Endothelial cell of umbilical vein (primary cell): ENCODE measurements around the gene PCDHGB2. TPM values are rescaled to one million over a fixed set of nuclear protein-coding genes. Genes with fewer than 3 reads are reported as not detected.

Experiments
- BruUV-seq: library from RNA; stranded (reverse); fragments of 400-500 nt; replicated peaks from 2 replicates; lab custom pipeline; 2021; lab: Mats Ljungman, UMichigan
- CTCF ChIA-PET: fragments of 300-600, 350-600 bp; sonication (Branson Sonifier 250); formaldehyde crosslinking; loops from one replicate; lab custom pipeline; 2021; ENCODE audit warnings: antibody characterized with exemption, inconsistent platforms; lab: Charles Lee
- POLR2A ChIA-PET: fragments of 300-600, 350-600 bp; sonication (Branson Sonifier 250); formaldehyde crosslinking; loops from one replicate; lab custom pipeline; 2021; ENCODE audit warnings: antibody characterized with exemption, inconsistent platforms; lab: Charles Lee
- DNase-seq: peaks from one replicate; pipeline ENCODE4 v3.0.0-alpha.2; 2011; ENCODE audit warnings: low read depth, low spot score
- FAIRE-seq: peaks from 2 replicates; lab custom pipeline; 2011; peaks lifted over from hg19 to GRCh38; lab: Jason Lieb, UNC
- H2AFZ ChIP-seq: 2 replicates; pipeline ENCODE4 v1.6.0; 2012; ENCODE audit warnings: low read depth, low read length, control low read depth, inconsistent platforms
- H3K27ac ChIP-seq: 2 replicates; pipeline ENCODE4 v1.5.1; 2011; ENCODE audit warnings: low read depth, mild to moderate bottlenecking, control low read depth, low read length, moderate library complexity; ENCODE audit not compliant: insufficient read depth
- H3K27me3 ChIP-seq, 2 experiments: 2 replicates each; pipeline versions ENCODE4 v1.6.0 to v1.6.1; 2011; ENCODE audit warnings: low read length in 2 of 2, mixed read lengths in 1 of 2; ENCODE audit not compliant: control insufficient read depth in 2 of 2, insufficient read depth in 2 of 2
- H3K36me3 ChIP-seq, 2 experiments: 2 replicates in 1 of 2; 3 replicates in 1 of 2; pipeline ENCODE4 v1.5.1; 2011; ENCODE audit warnings: low read length in 2 of 2, mild to moderate bottlenecking in 1 of 2, moderate library complexity in 1 of 2; ENCODE audit not compliant: control insufficient read depth in 2 of 2, insufficient read depth in 2 of 2; ENCODE audit errors: extremely low read depth in 1 of 2
- H3K4me1 ChIP-seq: 3 replicates; pipeline ENCODE4 v1.5.1; 2011; ENCODE audit warnings: mild to moderate bottlenecking, low read length; ENCODE audit not compliant: control insufficient read depth, insufficient read depth; ENCODE audit errors: extremely low read depth
- H3K4me2 ChIP-seq: 2 replicates; pipeline ENCODE4 v1.6.1; 2011; ENCODE audit warnings: low read length, control low read depth, mixed read lengths; ENCODE audit not compliant: insufficient read depth
- H3K4me3 ChIP-seq, 3 experiments: fragments of 200-600 bp in 1 of 3; sonication (generic), shearing (Covaris generic) in 1 of 3; replicated peaks in 1 of 3; 2 replicates each; pipeline ENCODE4 v1.5.1; 2011 to 2016; ENCODE audit warnings: control low read depth in 3 of 3, low read length in 3 of 3, mild to moderate bottlenecking in 2 of 3, inconsistent platforms in 1 of 3, low read depth in 1 of 3, moderate library complexity in 1 of 3; ENCODE audit not compliant: insufficient read depth in 1 of 3
- H3K79me2 ChIP-seq: 2 replicates; pipeline ENCODE4 v1.6.0; 2012; ENCODE audit warnings: low read length, inconsistent platforms; ENCODE audit not compliant: control insufficient read depth, insufficient read depth
- H3K9ac ChIP-seq: replicated peaks from 2 replicates; pipeline ENCODE3; 2011; ENCODE audit warnings: low read length, control low read depth; ENCODE audit not compliant: insufficient read depth; ENCODE audit errors: extremely low read depth
- H3K9me1 ChIP-seq: replicated peaks from 3 replicates; pipeline ENCODE4 v1.6.0; 2011; ENCODE audit warnings: mild to moderate bottlenecking, low read length; ENCODE audit not compliant: control insufficient read depth, insufficient read depth; ENCODE audit errors: extremely low read depth
- H3K9me3 ChIP-seq: replicated peaks from 2 replicates; pipeline ENCODE4 v1.5.1; 2012; ENCODE audit warnings: low read length, inconsistent platforms; ENCODE audit not compliant: control insufficient read depth, insufficient read depth
- H4K20me1 ChIP-seq: replicated peaks from 2 replicates; pipeline ENCODE3; 2011; ENCODE audit warnings: mild to moderate bottlenecking, low read length; ENCODE audit not compliant: control insufficient read depth, insufficient read depth; ENCODE audit errors: extremely low read depth
- CTCF ChIP-seq, 2 donors: IDR thresholded peaks; 1 replicate in 1 of 2; 2 replicates in 1 of 2; pipeline ENCODE4 v1.5.1; 2011; ENCODE audit warnings: low read length in 2 of 2, mild to moderate bottlenecking in 2 of 2, moderate library complexity in 2 of 2, control low read depth in 1 of 2, inconsistent platforms in 1 of 2, low read depth in 1 of 2; ENCODE audit not compliant: insufficient read depth in 1 of 2; ENCODE audit errors: extremely low read depth in 1 of 2
- EZH2 ChIP-seq: IDR thresholded peaks from 2 replicates; pipeline ENCODE4 v1.6.1; 2012; ENCODE audit warnings: borderline replicate concordance, low read depth, mild to moderate bottlenecking, moderate library complexity, low read length, inconsistent platforms; ENCODE audit not compliant: severe bottlenecking
- FOS ChIP-seq: IDR thresholded peaks from 2 replicates; pipeline ENCODE4 v1.6.1; 2011; ENCODE audit warnings: mild to moderate bottlenecking, low read length, moderate library complexity, borderline replicate concordance; ENCODE audit not compliant: insufficient read depth
- GATA2 ChIP-seq: IDR thresholded peaks from 2 replicates; pipeline ENCODE4 v1.7.0; 2011; ENCODE audit warnings: low read depth, mild to moderate bottlenecking, moderate library complexity, mixed read lengths, low read length; ENCODE audit not compliant: insufficient read length, insufficient read depth
- JUN ChIP-seq: IDR thresholded peaks from 2 replicates; pipeline ENCODE4 v1.6.1; 2011; ENCODE audit warnings: borderline replicate concordance, low read depth; ENCODE audit not compliant: insufficient read length, insufficient read depth
- MAX ChIP-seq: IDR thresholded peaks from 2 replicates; pipeline ENCODE4 v1.6.1; 2011; ENCODE audit not compliant: insufficient read depth, insufficient read length
- MYC ChIP-seq: IDR thresholded peaks from one replicate; pipeline ENCODE4 v1.6.1; 2011; ENCODE audit warnings: mild to moderate bottlenecking, low read depth, low read length
- POLR2A ChIP-seq: IDR thresholded peaks from 2 replicates; pipeline ENCODE4 v1.6.1; 2012; ENCODE audit warnings: low read depth, mild to moderate bottlenecking, control low read depth, low read length
- POLR2AphosphoS5 ChIP-seq: IDR thresholded peaks from 2 replicates; pipeline ENCODE4 v1.6.1; 2012; ENCODE audit warnings: low read depth, mild to moderate bottlenecking, control low read depth, low read length, moderate library complexity; ENCODE audit not compliant: insufficient read depth
- dilution Hi-C: fragments of 300-500 bp; cut with MboI; formaldehyde crosslinking; loops from one replicate; pipeline ENCODE4 v1.15.0; 2019; ENCODE audit warnings: low sequenced_read_pairs; ENCODE audit not compliant: extremely low pct_ligation_motif_present
- intact Hi-C: fragments of 100-400 bp; cut with micrococcal nuclease; formaldehyde crosslinking; loops from one replicate; pipeline ENCODE4 v1.10.0; 2022
- polyA plus RNA-seq, 4 experiments: library from polyadenylated mRNA; depleted of rRNA in 3 of 4; stranded (reverse) in 3 of 4; unstranded in 1 of 4; fragments of >200 nt; gene quantifications; 2 replicates each; pipeline versions ENCODE4 v1.2.1 to v1.2.3, GENCODE V29; 2011 to 2012; ENCODE audit warnings: missing spikeins in 1 of 4
- total RNA-seq: library from RNA; stranded (reverse); gene quantifications from 2 replicates; pipeline ENCODE4 v1.2.3, GENCODE V29; 2021

PCDHGB2 gene
- total and polyA plus RNA-seq, 2 donors (not counting 3 experiments of a cell fraction or from before 2014, with no cell fraction given): 1.1 to 2.9 TPM

- no peaks in the 10 kb centered on the region for H3K9me1 ChIP-seq
- POLR2A ChIA-PET: no interaction called here
- dilution Hi-C loops: no loop called here
- intact Hi-C loops: no loop called here
- H3K79me2 ChIP-seq: no peaks in the 10 kb centered on the region
- CTCF ChIA-PET: interaction anchor here (0.8 to 1.9 kb wide), 16 partner anchors 10 to 165 kb away, joined by 3 to 23 read pairs (median 4); partner anchors contain the start of genes PCDHGA10, PCDHGA11, PCDHGA12 and PCDHGB1
- no peak within 1 kb of the TSS for H3K9ac ChIP-seq
- no peaks in the 10 kb centered on the region for H4K20me1 ChIP-seq
- TF ChIP-seq CTCF (IDR thresholded peaks at IDR 0.05; ENCODE audit: extremely low read depth in 1 of 2, insufficient read depth in 1 of 2, low read depth in 1 of 2, low read length in 2 of 2): peak; percentile 37 to 57
- TF ChIP-seq POLR2A: no peak
- no peak for TF ChIP-seq JUN
- H3K4me1 ChIP-seq: peaks cover 2% of the 10 kb centered on the region
- peak within 1 kb of the TSS in 2 of 3 experiments; percentile 9 to 28 for H3K4me3 ChIP-seq
- H3K27me3 ChIP-seq: peaks cover 47 to 68% of the 10 kb centered on the region in 2 experiments
- no peaks in the 10 kb centered on the region for H3K36me3 ChIP-seq
- peak within 1 kb of the TSS; percentile 47 for H3K4me2 ChIP-seq
- H3K9me3 ChIP-seq: no peaks in the 10 kb centered on the region
- H2AFZ ChIP-seq: no peak within 1 kb of the TSS
- FAIRE-seq (peak; percentile 59), DNase-seq (no peak)
- no TSS peak for BruUV-seq
- no peak within 1 kb of the TSS for H3K27ac ChIP-seq
Measured at GRCh38 chr5:141402553-141403243, 42.9 kb downstream of the PCDHGB2 start, which contains the start of gene PCDHGA9. PCDHGA9 (plus strand) TSS chr5:141402778; CDS start chr5:141402953, 175 bp downstream.

GRCh38 chr5:141403387-141403786, 43.6 kb downstream of the PCDHGB2 start:
- Histone ChIP-seq H3K9me1 (no peaks in the 10 kb centered on the region), H3K4me2 (no peak overlapping the region), H2AFZ (no peak overlapping the region), H3K79me2 (no peaks in the 10 kb centered on the region), H3K27ac (no peak overlapping the region), H3K4me1 (peaks cover 2% of the 10 kb centered on the region), H4K20me1 (no peaks in the 10 kb centered on the region), H3K36me3 (no peaks in the 10 kb centered on the region), H3K27me3 (peaks cover 49 to 73% of the 10 kb centered on the region in 2 experiments), H3K9me3 (no peaks in the 10 kb centered on the region), H3K4me3 (no peak overlapping the region), H3K9ac (no peak overlapping the region)
- BruUV-seq: no TSS peak
- TF ChIP-seq FOS (no peak), CTCF (IDR thresholded peaks at IDR 0.05; ENCODE audit: extremely low read depth in 1 of 2, insufficient read depth in 1 of 2, low read depth in 1 of 2, low read length in 2 of 2) (no peak), MYC (no peak), POLR2AphosphoS5 (no peak), MAX (no peak), JUN (no peak), POLR2A (no peak), GATA2 (no peak), EZH2 (no peak)
- CTCF ChIA-PET: interaction anchor here (0.8 to 1.9 kb wide), 15 partner anchors 10 to 164 kb away, joined by 3 to 23 read pairs (median 4); partner anchors contain the start of genes PCDHGA10, PCDHGA11, PCDHGA12 and PCDHGB1
- FAIRE-seq: no peak
- DNase-seq: no peak
- POLR2A ChIA-PET: no interaction called here
- intact Hi-C loops: no loop called here
- dilution Hi-C loops: no loop called here
